SK-N-SH (cell line): ENCODE measurements around the gene POM121L2. TPM values are rescaled to one million over a fixed set of nuclear protein-coding genes. Genes with fewer than 3 reads are reported as not detected.

Source experiments
- CTCF ChIA-PET: fragments of 300-600, 350-600 bp; formaldehyde crosslinking; extraction: SDS; loops from one replicate; lab custom pipeline; 2021; lab: Yijun Ruan, JAX
- POLR2A ChIA-PET: fragments of 350-600 bp; sonication (Branson Sonifier 250); formaldehyde crosslinking; extraction: SDS; loops from one replicate; lab custom pipeline; 2020; ENCODE audit warnings: antibody characterized with exemption, inconsistent platforms; lab: Yijun Ruan, JAX
- DNase-seq: peaks from one replicate; pipeline ENCODE4 v3.0.0; 2012
- H2AFZ ChIP-seq: fragments of 200-600 bp; sonication (generic); 2 replicates; pipeline ENCODE4 v1.8.1; 2016; ENCODE audit warnings: antibody characterized with exemption, mild to moderate bottlenecking, low read depth
- H3F3A ChIP-seq: fragments of 200-600 bp; sonication (generic); replicated peaks from 2 replicates; pipeline ENCODE3; 2016; ENCODE audit warnings: antibody characterized with exemption, mild to moderate bottlenecking; ENCODE audit not compliant: insufficient read depth
- H3K27ac ChIP-seq, 2 experiments: fragments of 200-500 bp in 1 of 2; fragments of 200-600 bp in 1 of 2; sonication (Bioruptor generic) in 1 of 2; sonication (generic), shearing (Covaris generic) in 1 of 2; 2 replicates each; pipeline versions ENCODE4 v1.5.1 to v1.6.1; 2014 to 2016; ENCODE audit warnings: low read depth in 2 of 2, inconsistent platforms in 1 of 2, low read length in 1 of 2, mild to moderate bottlenecking in 1 of 2, mixed read lengths in 1 of 2
- H3K27me3 ChIP-seq: fragments of 200-600 bp; sonication (generic), shearing (Covaris generic); 2 replicates; pipeline ENCODE4 v1.6.1; 2016; ENCODE audit warnings: mixed run types; ENCODE audit not compliant: insufficient read depth
- H3K36me3 ChIP-seq, 2 experiments: fragments of 200-500 bp in 1 of 2; fragments of 200-600 bp in 1 of 2; sonication (Bioruptor generic) in 1 of 2; sonication (generic) in 1 of 2; replicated peaks in 1 of 2; 2 replicates each; pipeline versions ENCODE3 to v1.5.1; 2014 to 2016; ENCODE audit warnings: low read length in 1 of 2, mild to moderate bottlenecking in 1 of 2; ENCODE audit not compliant: insufficient read depth in 2 of 2, control insufficient read depth in 1 of 2
- H3K4me1 ChIP-seq, 2 experiments: fragments of 200-500 bp in 1 of 2; fragments of 200-600 bp in 1 of 2; sonication (Bioruptor generic) in 1 of 2; sonication (generic), shearing (Covaris generic) in 1 of 2; 2 replicates each; pipeline versions ENCODE4 v1.5.1 to v1.6.1; 2014 to 2016; ENCODE audit warnings: low read depth in 1 of 2, low read length in 1 of 2, mixed run types in 1 of 2; ENCODE audit not compliant: insufficient read depth in 2 of 2, control insufficient read depth in 1 of 2
- H3K4me2 ChIP-seq: fragments of 200-600 bp; sonication (generic), shearing (Covaris generic); 2 replicates; pipeline ENCODE4 v1.6.1; 2017; ENCODE audit warnings: mixed run types
- H3K4me3 ChIP-seq, 2 experiments: fragments of 200-500 bp in 1 of 2; fragments of 200-600 bp in 1 of 2; sonication (Bioruptor generic) in 1 of 2; sonication (generic), shearing (Covaris generic) in 1 of 2; 2 replicates each; pipeline versions ENCODE4 v1.5.1 to v1.8.1; 2014 to 2016; ENCODE audit warnings: low read depth in 2 of 2, inconsistent platforms in 1 of 2, low read length in 1 of 2, mild to moderate bottlenecking in 1 of 2, mixed read lengths in 1 of 2, moderate library complexity in 1 of 2
- H3K79me2 ChIP-seq: fragments of 200-600 bp; sonication (generic); 2 replicates; pipeline ENCODE4 v1.8.1; 2017; ENCODE audit warnings: mild to moderate bottlenecking; ENCODE audit not compliant: insufficient read depth
- H3K9ac ChIP-seq: fragments of 200-600 bp; sonication (generic); 2 replicates; pipeline ENCODE4 v1.6.1; 2017; ENCODE audit warnings: mixed run types
- H3K9me2 ChIP-seq: fragments of 200-600 bp; sonication (generic); 2 replicates; pipeline ENCODE4 v1.6.1; 2017; ENCODE audit warnings: mixed run types
- H3K9me3 ChIP-seq: fragments of 200-600 bp; sonication (generic); 2 replicates; pipeline ENCODE4 v1.6.1; 2017; ENCODE audit warnings: mixed run types, mild to moderate bottlenecking, moderate library complexity
- H4K20me1 ChIP-seq: fragments of 200-600 bp; sonication (generic); 2 replicates; pipeline ENCODE4 v1.6.1; 2017; ENCODE audit warnings: mild to moderate bottlenecking, mixed run types; ENCODE audit not compliant: insufficient read depth
- CHD2 ChIP-seq: fragments of 150-350 bp; IDR thresholded peaks from 2 replicates; pipeline ENCODE4 v1.6.1; 2018; ENCODE audit warnings: low read length; ENCODE audit not compliant: partially characterized antibody
- FOXJ3 ChIP-seq: sonication (generic); formaldehyde crosslinking; IDR thresholded peaks from 2 replicates; pipeline ENCODE4 v1.5.1; 2020; ENCODE audit warnings: mild to moderate bottlenecking, missing genetic modification reagents
- MXI1 ChIP-seq: IDR thresholded peaks from 2 replicates; pipeline ENCODE4 v1.6.1; 2012; ENCODE audit warnings: mild to moderate bottlenecking, low read depth, low read length, improper control_type of control experiment
- POLR2AphosphoS5 ChIP-seq: IDR thresholded peaks from 2 replicates; pipeline ENCODE4 v1.6.1; 2012; ENCODE audit warnings: low read depth, low read length
- RAD21 ChIP-seq: IDR thresholded peaks from 2 replicates; pipeline ENCODE4 v1.6.1; 2012; ENCODE audit warnings: mild to moderate bottlenecking, low read length
- RFX5 ChIP-seq: IDR thresholded peaks from 2 replicates; pipeline ENCODE4 v1.6.1; 2012; ENCODE audit warnings: mild to moderate bottlenecking, improper control_type of control experiment, low read length
- SMC3 ChIP-seq: IDR thresholded peaks from 2 replicates; pipeline ENCODE4 v1.6.1; 2012; ENCODE audit warnings: low read depth, low read length, improper control_type of control experiment
- TAF1 ChIP-seq: IDR thresholded peaks from 2 replicates; pipeline ENCODE4 v1.6.1; 2012; ENCODE audit warnings: low read depth, mild to moderate bottlenecking, low read length, moderate library complexity, borderline replicate concordance
- TEAD4 ChIP-seq: IDR thresholded peaks from 2 replicates; pipeline ENCODE4 v1.4.0; 2012; ENCODE audit warnings: mild to moderate bottlenecking, borderline replicate concordance; ENCODE audit not compliant: insufficient read depth
- WGBS: methylation state at CpG from one replicate; pipeline ENCODE4 v1.1.6; 2017; ENCODE audit warnings: low lambda C conversion rate; 5-methylcytosine and 5-hydroxymethylcytosine counted together
- polyA plus RNA-seq, 3 experiments: library from polyadenylated mRNA; depleted of rRNA; stranded (reverse); fragments of >200 nt; gene quantifications; 2 replicates each; pipeline ENCODE4 v1.2.3, GENCODE V29; 2012
- TF ChIP-seq, protein P1 (sequence below): fragments of 150-350 bp; IDR thresholded peaks from 2 replicates; pipeline ENCODE4 v1.6.1; 2017; ENCODE audit warnings: antibody characterized with exemption, low read length, low read depth, borderline replicate concordance
- TF ChIP-seq, protein P2 (sequence below): IDR thresholded peaks from 2 replicates; pipeline ENCODE4 v1.4.0; 2012; ENCODE audit warnings: low read depth, borderline replicate concordance
- TF ChIP-seq, protein P3 (sequence below): IDR thresholded peaks from 2 replicates; pipeline ENCODE4; 2012

POM121L2 gene
- polyA plus RNA-seq, 1 of the 3 experiments (the other 2 are of a cell fraction): not detected

DNA sequence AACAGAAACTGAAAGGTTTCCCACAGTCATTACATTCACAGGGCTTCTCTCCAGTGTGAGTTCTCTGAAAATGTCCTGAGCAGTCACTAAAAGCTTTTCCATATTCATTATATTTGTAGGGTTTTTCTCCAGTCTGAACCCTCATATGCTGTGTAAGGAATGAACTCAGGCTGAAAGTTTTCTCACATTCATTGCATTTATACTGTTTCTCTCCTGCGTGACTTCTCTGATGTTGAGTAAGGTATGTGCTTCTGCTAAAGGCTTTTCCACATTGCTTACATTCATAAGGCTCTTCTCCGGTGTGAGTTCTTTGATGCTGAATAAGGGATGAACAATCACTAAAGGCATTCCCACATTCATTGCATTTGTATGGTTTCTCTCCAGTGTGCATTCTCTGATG lies 46.7 kb upstream of the POM121L2 start:
- H3K36me3 ChIP-seq: no peaks in the 10 kb centered on the region
- H3K79me2 ChIP-seq: no peaks in the 10 kb centered on the region; the same call in 1 of the 2 replicates
- no peak overlapping the region for H3K9ac ChIP-seq
- no peak for DNase-seq
- no peak overlapping the region for H3K4me3 ChIP-seq
- H3F3A ChIP-seq: no peaks in the 10 kb centered on the region
- no peak overlapping the region for H2AFZ ChIP-seq
- no peak overlapping the region for H3K27ac ChIP-seq
- H4K20me1 ChIP-seq: no peaks in the 10 kb centered on the region
- ChIA-PET POLR2A (no interaction called here), CTCF (no interaction called here)
- H3K27me3 ChIP-seq: no peaks in the 10 kb centered on the region
- H3K9me2 ChIP-seq: no peaks in the 10 kb centered on the region
- TF ChIP-seq, protein P1, sequence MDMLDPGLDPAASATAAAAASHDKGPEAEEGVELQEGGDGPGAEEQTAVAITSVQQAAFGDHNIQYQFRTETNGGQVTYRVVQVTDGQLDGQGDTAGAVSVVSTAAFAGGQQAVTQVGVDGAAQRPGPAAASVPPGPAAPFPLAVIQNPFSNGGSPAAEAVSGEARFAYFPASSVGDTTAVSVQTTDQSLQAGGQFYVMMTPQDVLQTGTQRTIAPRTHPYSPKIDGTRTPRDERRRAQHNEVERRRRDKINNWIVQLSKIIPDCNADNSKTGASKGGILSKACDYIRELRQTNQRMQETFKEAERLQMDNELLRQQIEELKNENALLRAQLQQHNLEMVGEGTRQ: no peak
- TF ChIP-seq TAF1: no peak
- TF ChIP-seq, protein P2, sequence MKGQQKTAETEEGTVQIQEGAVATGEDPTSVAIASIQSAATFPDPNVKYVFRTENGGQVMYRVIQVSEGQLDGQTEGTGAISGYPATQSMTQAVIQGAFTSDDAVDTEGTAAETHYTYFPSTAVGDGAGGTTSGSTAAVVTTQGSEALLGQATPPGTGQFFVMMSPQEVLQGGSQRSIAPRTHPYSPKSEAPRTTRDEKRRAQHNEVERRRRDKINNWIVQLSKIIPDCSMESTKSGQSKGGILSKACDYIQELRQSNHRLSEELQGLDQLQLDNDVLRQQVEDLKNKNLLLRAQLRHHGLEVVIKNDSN: no peak
- no peak for TF ChIP-seq RFX5
- TF ChIP-seq TEAD4: no peak
- no peak for TF ChIP-seq POLR2AphosphoS5
- TF ChIP-seq FOXJ3 (CRISPR knock-in tag): no peak
- TF ChIP-seq SMC3: no peak
- no peak overlapping the region for H3K4me2 ChIP-seq
- H3K9me3 ChIP-seq: no peaks in the 10 kb centered on the region
- H3K4me1 ChIP-seq: no peaks in the 10 kb centered on the region
- 31% methylated on average over 2 of the region's 2 CpGs for WGBS

DNA sequence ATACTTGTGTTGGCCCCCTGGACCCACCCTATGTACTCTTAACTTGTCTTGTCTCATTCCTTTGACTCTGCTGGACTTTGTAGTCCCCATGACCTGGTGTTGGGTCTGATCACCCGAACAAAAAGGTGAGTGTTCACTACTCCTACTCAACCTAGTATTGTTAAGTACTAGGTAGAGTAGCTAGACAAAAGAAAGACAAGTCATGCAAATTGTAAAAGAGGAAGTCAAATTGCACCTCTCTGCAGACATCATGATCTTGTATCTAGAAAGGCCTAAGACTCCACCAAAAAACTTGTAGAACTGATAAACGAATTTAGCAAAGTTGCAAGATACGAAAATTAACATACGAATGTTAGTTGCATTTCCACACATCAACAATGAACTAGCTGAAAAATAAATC lies 40.8 kb upstream of the POM121L2 start:
- no peak for DNase-seq
- 4% methylated on average over 4 of the region's 4 CpGs for WGBS
- no peaks in the 10 kb centered on the region for H3F3A ChIP-seq
- ChIA-PET POLR2A (no interaction called here), CTCF (no interaction called here)
- H3K27ac ChIP-seq: no peak overlapping the region
- no peak overlapping the region for H3K4me2 ChIP-seq
- no peaks in the 10 kb centered on the region for H3K27me3 ChIP-seq
- TF ChIP-seq, protein P1: no peak
- TF ChIP-seq, protein P3, sequence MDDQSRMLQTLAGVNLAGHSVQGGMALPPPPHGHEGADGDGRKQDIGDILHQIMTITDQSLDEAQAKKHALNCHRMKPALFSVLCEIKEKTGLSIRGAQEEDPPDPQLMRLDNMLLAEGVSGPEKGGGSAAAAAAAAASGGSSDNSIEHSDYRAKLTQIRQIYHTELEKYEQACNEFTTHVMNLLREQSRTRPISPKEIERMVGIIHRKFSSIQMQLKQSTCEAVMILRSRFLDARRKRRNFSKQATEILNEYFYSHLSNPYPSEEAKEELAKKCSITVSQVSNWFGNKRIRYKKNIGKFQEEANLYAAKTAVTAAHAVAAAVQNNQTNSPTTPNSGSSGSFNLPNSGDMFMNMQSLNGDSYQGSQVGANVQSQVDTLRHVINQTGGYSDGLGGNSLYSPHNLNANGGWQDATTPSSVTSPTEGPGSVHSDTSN: no peak
- TF ChIP-seq CHD2 (no peak), RAD21 (no peak), MXI1 (no peak)
- H2AFZ ChIP-seq: no peak overlapping the region
- H3K79me2 ChIP-seq: no peaks in the 10 kb centered on the region
- H3K4me1 ChIP-seq: no peaks in the 10 kb centered on the region
- no peak overlapping the region for H3K9ac ChIP-seq
- H3K36me3 ChIP-seq: no peaks in the 10 kb centered on the region
- no peaks in the 10 kb centered on the region for H4K20me1 ChIP-seq
- no peaks in the 10 kb centered on the region for H3K9me3 ChIP-seq
- no peaks in the 10 kb centered on the region for H3K9me2 ChIP-seq
- no peak overlapping the region for H3K4me3 ChIP-seq
